ENCODE results near the gene PCED1A. TPM values are rescaled to one million over a fixed set of nuclear protein-coding genes. Genes with fewer than 3 reads are reported as not detected.

The PCED1A gene
- total RNA-seq, 2 donors from 2014 or later: 40.2 to 46.5 TPM

GRCh38 chr20:2864626-2865025 lies 24.2 kb upstream of the PCED1A start:
- no peak for DNase-seq
- Mint-ChIP-seq H3K36me3 (ENCODE audit: low read depth) (peaks cover 18% of the 10 kb centered on the region), H3K27me3 (ENCODE audit: insufficient read depth) (no peaks in the 10 kb centered on the region), H3K9me3 (no peaks in the 10 kb centered on the region), H3K4me1 (no peaks in the 10 kb centered on the region), H3K27ac (no peak overlapping the region), H3K4me3 (no peak overlapping the region)
- H3K4me1 ChIP-seq (ENCODE audit: control insufficient read depth, insufficient read depth, low read length): no peaks in the 10 kb centered on the region
- no peak for TF ChIP-seq CTCF (conservative IDR thresholded peaks at IDR 0.05)
- H3K9me3 ChIP-seq (ENCODE audit: control insufficient read depth, low read length): no peaks in the 10 kb centered on the region
- no peak overlapping the region for H3K27ac ChIP-seq (ENCODE audit: low read depth, low read length)
- H3K4me3 ChIP-seq (ENCODE audit: low read length): no peak overlapping the region
- no peaks in the 10 kb centered on the region for H3K36me3 ChIP-seq (ENCODE audit: control insufficient read depth, insufficient read depth, low read length)
- no peak overlapping the region for H3K9ac ChIP-seq (ENCODE audit: extremely low read depth, low read length, poor library complexity, severe bottlenecking)
- H3K27me3 ChIP-seq (ENCODE audit: control insufficient read depth, insufficient read depth, low read length, poor library complexity, severe bottlenecking): no peaks in the 10 kb centered on the region
- WGBS, 2 experiments (ENCODE audit: insufficient coverage in 1 of 2, insufficient read length in 1 of 2): 90 to 95% methylated on average over 9 to 12 of the region's 12 CpGs

- Mint-ChIP-seq H3K36me3 (ENCODE audit: low read depth) (peaks cover 9% of the 10 kb centered on the region), H3K9me3 (no peaks in the 10 kb centered on the region), H3K4me1 (no peaks in the 10 kb centered on the region), H3K27me3 (ENCODE audit: insufficient read depth) (no peaks in the 10 kb centered on the region), H3K4me3 (no peak overlapping the region), H3K27ac (no peak overlapping the region)
- H3K27ac ChIP-seq (ENCODE audit: low read depth, low read length): no peak overlapping the region
- H3K36me3 ChIP-seq (ENCODE audit: control insufficient read depth, insufficient read depth, low read length): no peaks in the 10 kb centered on the region
- no peak overlapping the region for H3K4me3 ChIP-seq (ENCODE audit: low read length)
- H3K27me3 ChIP-seq (ENCODE audit: control insufficient read depth, insufficient read depth, low read length, poor library complexity, severe bottlenecking): no peaks in the 10 kb centered on the region
- no peaks in the 10 kb centered on the region for H3K4me1 ChIP-seq (ENCODE audit: control insufficient read depth, insufficient read depth, low read length)
- no peak for DNase-seq
- H3K9ac ChIP-seq (ENCODE audit: extremely low read depth, low read length, poor library complexity, severe bottlenecking): no peak overlapping the region
- no peaks in the 10 kb centered on the region for H3K9me3 ChIP-seq (ENCODE audit: control insufficient read depth, low read length)
- no peak for TF ChIP-seq CTCF (conservative IDR thresholded peaks at IDR 0.05)
- WGBS, 2 experiments (ENCODE audit: insufficient coverage in 1 of 2, insufficient read length in 1 of 2): 98 to 100% methylated on average over 2 to 4 of the region's 4 CpGs
Measured at GRCh38 chr20:2859330-2860121, 19.1 kb upstream of the PCED1A start.

- DNase-seq: no peak
- no peak overlapping the region for H3K27ac ChIP-seq (ENCODE audit: low read depth, low read length)
- H3K36me3 Mint-ChIP-seq (ENCODE audit: low read depth): peaks cover 6% of the 10 kb centered on the region
- H3K36me3 ChIP-seq (ENCODE audit: control insufficient read depth, insufficient read depth, low read length): no peaks in the 10 kb centered on the region
- H3K27me3 ChIP-seq (ENCODE audit: control insufficient read depth, insufficient read depth, low read length, poor library complexity, severe bottlenecking): no peaks in the 10 kb centered on the region
- H3K4me3 ChIP-seq (ENCODE audit: low read length): no peak overlapping the region
- no peaks in the 10 kb centered on the region for H3K9me3 ChIP-seq (ENCODE audit: control insufficient read depth, low read length)
- no peak overlapping the region for H3K27ac Mint-ChIP-seq
- 90 to 100% methylated on average over 1 to 2 of the region's 2 CpGs for WGBS, 2 experiments (ENCODE audit: insufficient coverage in 1 of 2, insufficient read length in 1 of 2)
- H3K9ac ChIP-seq (ENCODE audit: extremely low read depth, low read length, poor library complexity, severe bottlenecking): no peak overlapping the region
- no peaks in the 10 kb centered on the region for H3K4me1 ChIP-seq (ENCODE audit: control insufficient read depth, insufficient read depth, low read length)
- no peaks in the 10 kb centered on the region for H3K27me3 Mint-ChIP-seq (ENCODE audit: insufficient read depth)
- TF ChIP-seq CTCF (conservative IDR thresholded peaks at IDR 0.05): no peak
- H3K9me3 Mint-ChIP-seq: no peaks in the 10 kb centered on the region
- no peak overlapping the region for H3K4me3 Mint-ChIP-seq
- no peaks in the 10 kb centered on the region for H3K4me1 Mint-ChIP-seq
Measured at GRCh38 chr20:2858591-2858990, 18.1 kb upstream of the PCED1A start.

Measured in endodermal cell (in vitro differentiated cells).